GM23338 (cell line): ENCODE measurements around the gene MRPS34.

ENCODE experiments used
- EZH2phosphoT487 ChIP-seq: fragments of 200-600 bp; sonication (generic); IDR thresholded peaks from one replicate; pipeline ENCODE4 v1.8.1; 2018; ENCODE audit warnings: antibody characterized with exemption; ENCODE audit not compliant: unreplicated experiment
- NANOG ChIP-seq: IDR thresholded peaks from 2 replicates; pipeline ENCODE4 v1.6.1; 2016; ENCODE audit warnings: antibody characterized with exemption, borderline replicate concordance
- STAT1 ChIP-seq: IDR thresholded peaks from one replicate; pipeline ENCODE4 v1.6.1; 2016; ENCODE audit warnings: antibody characterized with exemption; ENCODE audit not compliant: unreplicated experiment
- TF ChIP-seq, protein P1 (sequence below), 2 experiments: fragments of 200-600 bp in 1 of 2; sonication (generic) in 1 of 2; conservative IDR thresholded peaks; 2 replicates each; pipeline versions ENCODE4 v1.5.1 to v1.6.1; 2016 to 2017; ENCODE audit warnings: antibody characterized with exemption in 2 of 2, low read depth in 2 of 2, mild to moderate bottlenecking in 2 of 2, moderate library complexity in 1 of 2

DNA sequence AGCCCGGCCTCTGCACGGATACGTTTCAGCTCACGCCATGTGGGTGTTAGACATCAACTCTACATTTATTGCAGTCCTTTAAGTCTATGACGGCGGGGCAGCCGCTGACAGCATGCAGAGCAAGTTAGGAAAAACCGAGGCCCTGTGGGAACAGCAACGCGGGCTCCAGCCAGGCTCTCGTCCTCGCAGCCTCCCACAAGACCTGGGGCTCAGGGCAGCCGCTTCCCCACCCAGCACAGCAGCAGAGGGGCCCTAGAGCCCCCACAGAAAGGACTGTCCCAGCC lies 3.7 kb upstream of the MRPS34 start:
- TF ChIP-seq EZH2phosphoT487 (no peak), STAT1 (no peak), NANOG (no peak)
- TF ChIP-seq, protein P1, sequence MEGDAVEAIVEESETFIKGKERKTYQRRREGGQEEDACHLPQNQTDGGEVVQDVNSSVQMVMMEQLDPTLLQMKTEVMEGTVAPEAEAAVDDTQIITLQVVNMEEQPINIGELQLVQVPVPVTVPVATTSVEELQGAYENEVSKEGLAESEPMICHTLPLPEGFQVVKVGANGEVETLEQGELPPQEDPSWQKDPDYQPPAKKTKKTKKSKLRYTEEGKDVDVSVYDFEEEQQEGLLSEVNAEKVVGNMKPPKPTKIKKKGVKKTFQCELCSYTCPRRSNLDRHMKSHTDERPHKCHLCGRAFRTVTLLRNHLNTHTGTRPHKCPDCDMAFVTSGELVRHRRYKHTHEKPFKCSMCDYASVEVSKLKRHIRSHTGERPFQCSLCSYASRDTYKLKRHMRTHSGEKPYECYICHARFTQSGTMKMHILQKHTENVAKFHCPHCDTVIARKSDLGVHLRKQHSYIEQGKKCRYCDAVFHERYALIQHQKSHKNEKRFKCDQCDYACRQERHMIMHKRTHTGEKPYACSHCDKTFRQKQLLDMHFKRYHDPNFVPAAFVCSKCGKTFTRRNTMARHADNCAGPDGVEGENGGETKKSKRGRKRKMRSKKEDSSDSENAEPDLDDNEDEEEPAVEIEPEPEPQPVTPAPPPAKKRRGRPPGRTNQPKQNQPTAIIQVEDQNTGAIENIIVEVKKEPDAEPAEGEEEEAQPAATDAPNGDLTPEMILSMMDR (conservative IDR thresholded peaks at IDR 0.05; ENCODE audit: low read depth in 2 of 2): no peak
